Measurements from ENCODE around the gene UNCX. TPM values are rescaled to one million over a fixed set of nuclear protein-coding genes. Genes with fewer than 3 reads are reported as not detected.
"Not testable (repeated sequence)": the region's sequence is repeated elsewhere in the genome, so short reads cannot be mapped to it uniquely, and the experiment has no call there.

The UNCX gene
- total RNA-seq, result not detected

GRCh38 chr7:1232623-1233332 is at the start of gene UNCX:
UNCX (plus strand) TSS chr7:1232872; CDS start chr7:1233018, 146 bp downstream.
- ChIA-PET CTCF (no interaction called here), POLR2A (no interaction called here)
- Mint-ChIP-seq H3K27ac (no peak within 1 kb of the TSS), H3K4me1 (ENCODE audit: low read depth) (peaks cover 13% of the 10 kb centered on the region), H3K27me3 (ENCODE audit: low read depth) (peaks cover 55% of the 10 kb centered on the region), H3K9me3 (ENCODE audit: insufficient read depth) (no peaks in the 10 kb centered on the region), H3K36me3 (ENCODE audit: low read depth) (peaks cover 11% of the 10 kb centered on the region), H3K4me3 (peak within 1 kb of the TSS; percentile 19)
- no peak for ATAC-seq
- no peak for DNase-seq

GRCh38 chr7:1187127-1187526 is 45.5 kb upstream of the UNCX start:
- Mint-ChIP-seq H3K36me3 (ENCODE audit: low read depth) (peaks cover 7% of the 10 kb centered on the region), H3K27me3 (ENCODE audit: low read depth) (peaks cover 13% of the 10 kb centered on the region), H3K4me3 (no peak overlapping the region), H3K9me3 (ENCODE audit: insufficient read depth) (peaks cover 3% of the 10 kb centered on the region), H3K4me1 (ENCODE audit: low read depth) (peaks cover 21% of the 10 kb centered on the region), H3K27ac (no peak overlapping the region)
- DNase-seq, result no peak
- ChIA-PET POLR2A (no interaction called here), CTCF (interaction anchor here (1.5 to 2.6 kb wide), 2 partner anchors 11 to 121 kb away, joined by 4 to 20 read pairs; no protein-coding TSS in a partner anchor)
- no peak for ATAC-seq

DNA sequence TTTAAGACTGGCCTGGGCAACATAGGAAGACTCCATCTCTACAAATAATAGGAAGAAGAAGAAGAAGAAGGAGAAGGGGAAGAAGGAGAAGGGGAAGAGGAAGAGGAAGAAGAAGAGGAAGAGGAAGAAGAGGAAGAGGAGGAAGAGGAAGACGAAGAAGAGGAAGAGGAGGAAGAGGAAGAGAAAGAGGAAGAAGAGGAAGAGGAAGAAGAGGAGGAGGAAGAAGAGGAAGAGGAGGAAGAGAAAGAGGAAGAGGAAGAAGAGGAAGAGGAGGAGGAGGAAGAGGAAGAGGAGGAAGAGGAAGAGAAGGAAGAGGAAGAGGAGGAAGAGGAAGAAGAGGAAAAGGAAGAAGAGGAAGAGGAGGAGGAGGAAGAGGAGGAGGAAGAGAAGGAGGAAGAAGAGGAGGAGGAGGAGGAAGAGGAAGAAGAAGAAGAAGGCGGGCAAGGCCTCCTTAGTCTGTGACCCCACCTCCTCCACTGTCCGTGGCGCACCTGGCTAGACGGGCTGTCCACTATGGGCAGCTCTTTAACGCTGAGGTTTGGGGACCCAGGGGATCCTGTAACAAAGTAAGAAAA is 43.9 kb upstream of the UNCX start:
- Mint-ChIP-seq H3K4me1 (ENCODE audit: low read depth) (peaks cover 32% of the 10 kb centered on the region), H3K27ac (peak overlapping the region; percentile 45), H3K9me3 (ENCODE audit: insufficient read depth) (peaks cover 3% of the 10 kb centered on the region), H3K36me3 (ENCODE audit: low read depth) (peaks cover 10% of the 10 kb centered on the region), H3K27me3 (ENCODE audit: low read depth) (peaks cover 13% of the 10 kb centered on the region), H3K4me3 (no peak overlapping the region)
- ChIA-PET POLR2A (no interaction called here), CTCF (interaction anchor here (0.7 to 2.8 kb wide), 3 partner anchors 12 to 244 kb away, joined by 3 to 16 read pairs (median 3); no protein-coding TSS in a partner anchor)
- ATAC-seq (no peak), DNase-seq (no peak)

DNA sequence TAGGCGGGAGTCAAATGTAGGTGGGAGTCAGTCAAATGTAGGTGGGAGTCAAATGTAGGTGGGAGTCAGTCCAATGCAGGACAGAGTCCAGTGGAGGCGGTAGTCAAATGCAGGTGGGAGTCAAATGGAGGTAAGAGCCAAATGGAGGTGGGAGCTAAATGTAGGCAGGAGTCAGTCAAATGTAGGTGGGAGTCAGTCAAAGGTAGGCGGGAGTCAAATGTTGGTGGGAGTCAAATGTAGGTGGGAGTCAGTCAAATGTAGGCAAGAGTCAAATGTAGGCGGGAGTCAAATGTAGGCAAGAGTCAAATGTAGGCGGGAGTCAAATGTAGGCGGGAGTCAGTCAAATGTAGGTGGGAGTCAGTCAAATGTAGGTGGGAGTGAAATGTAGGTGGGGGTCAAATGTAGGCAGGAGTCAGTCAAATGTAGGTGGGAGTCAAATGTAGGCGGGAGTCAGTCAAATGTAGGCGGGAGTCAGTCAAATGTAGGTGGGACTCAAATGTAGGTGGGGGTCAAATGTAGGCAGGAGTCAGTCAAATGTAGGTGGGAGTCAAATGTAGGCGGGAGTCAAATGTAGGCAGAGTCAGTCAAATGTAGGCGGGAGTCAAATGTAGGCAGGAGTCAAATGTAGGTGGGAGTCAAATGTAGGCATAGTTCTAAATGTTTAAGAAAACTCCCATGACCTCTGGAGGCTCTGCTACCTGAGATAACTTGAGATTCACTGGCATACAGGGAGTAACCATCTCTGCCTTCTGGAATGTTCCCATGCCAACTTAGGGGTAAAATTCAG is 42.5 kb upstream of the UNCX start:
- peaks cover 14% of the 10 kb centered on the region for H3K27me3 Mint-ChIP-seq (ENCODE audit: low read depth)
- ATAC-seq, result no peak
- no peak for DNase-seq
- H3K27ac Mint-ChIP-seq, result peak overlapping the region; percentile 44
- no peak overlapping the region for H3K4me3 Mint-ChIP-seq
- H3K4me1 Mint-ChIP-seq (ENCODE audit: low read depth), result peaks cover 36% of the 10 kb centered on the region
- CTCF ChIA-PET, result interaction anchor here (2.8 to 4.8 kb wide), 2 partner anchors 13 to 14 kb away, joined by 16 to 68 read pairs; no protein-coding TSS in a partner anchor
- peaks cover 10% of the 10 kb centered on the region for H3K36me3 Mint-ChIP-seq (ENCODE audit: low read depth)
- peaks cover 3% of the 10 kb centered on the region for H3K9me3 Mint-ChIP-seq (ENCODE audit: insufficient read depth)
- POLR2A ChIA-PET, result no interaction called here

DNA sequence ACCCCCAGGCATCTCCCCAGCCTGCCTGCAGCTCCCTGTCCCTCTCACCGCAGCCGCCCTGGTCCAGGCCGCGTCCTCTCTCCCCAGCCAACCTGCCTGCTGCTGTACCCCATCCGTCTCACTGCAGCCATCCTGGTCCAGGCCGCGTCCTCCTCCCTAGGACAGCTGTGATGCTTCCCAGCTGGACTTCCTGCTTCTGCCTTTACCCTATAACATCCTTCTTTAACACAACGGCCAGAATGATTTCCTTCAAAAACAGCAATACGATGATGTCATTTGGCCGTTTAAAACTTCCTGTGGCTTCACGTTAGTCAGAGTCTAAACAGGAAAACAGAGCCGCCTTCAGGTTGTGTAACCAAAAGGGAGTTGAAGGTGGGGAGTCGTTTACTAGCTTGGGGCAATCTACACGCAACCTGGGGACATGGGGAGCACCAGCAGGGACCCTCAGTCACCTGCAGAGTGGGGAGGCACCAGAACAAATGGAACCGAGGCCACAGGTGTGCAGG is 40.4 kb upstream of the UNCX start:
- CTCF ChIA-PET, result interaction anchor here (0.9 to 4.8 kb wide), 15 partner anchors 8 to 282 kb away, joined by 3 to 68 read pairs (median 5); partner anchors contain the start of gene ZFAND2A
- peak; percentile 81 for ATAC-seq
- H3K4me1 Mint-ChIP-seq (ENCODE audit: low read depth), result peaks cover 36% of the 10 kb centered on the region
- H3K27me3 Mint-ChIP-seq (ENCODE audit: low read depth), result peaks cover 15% of the 10 kb centered on the region
- H3K4me3 Mint-ChIP-seq, result peak overlapping the region; percentile 74
- peak overlapping the region; percentile 92 for H3K27ac Mint-ChIP-seq
- peaks cover 3% of the 10 kb centered on the region for H3K9me3 Mint-ChIP-seq (ENCODE audit: insufficient read depth)
- POLR2A ChIA-PET, result interaction anchor here (1.2 to 1.5 kb wide), 2 partner anchors 54 to 217 kb away, joined by 3 read pairs; partner anchors contain the start of gene COX19
- H3K36me3 Mint-ChIP-seq (ENCODE audit: low read depth), result peaks cover 10% of the 10 kb centered on the region
- peak; percentile 68 for DNase-seq

DNA sequence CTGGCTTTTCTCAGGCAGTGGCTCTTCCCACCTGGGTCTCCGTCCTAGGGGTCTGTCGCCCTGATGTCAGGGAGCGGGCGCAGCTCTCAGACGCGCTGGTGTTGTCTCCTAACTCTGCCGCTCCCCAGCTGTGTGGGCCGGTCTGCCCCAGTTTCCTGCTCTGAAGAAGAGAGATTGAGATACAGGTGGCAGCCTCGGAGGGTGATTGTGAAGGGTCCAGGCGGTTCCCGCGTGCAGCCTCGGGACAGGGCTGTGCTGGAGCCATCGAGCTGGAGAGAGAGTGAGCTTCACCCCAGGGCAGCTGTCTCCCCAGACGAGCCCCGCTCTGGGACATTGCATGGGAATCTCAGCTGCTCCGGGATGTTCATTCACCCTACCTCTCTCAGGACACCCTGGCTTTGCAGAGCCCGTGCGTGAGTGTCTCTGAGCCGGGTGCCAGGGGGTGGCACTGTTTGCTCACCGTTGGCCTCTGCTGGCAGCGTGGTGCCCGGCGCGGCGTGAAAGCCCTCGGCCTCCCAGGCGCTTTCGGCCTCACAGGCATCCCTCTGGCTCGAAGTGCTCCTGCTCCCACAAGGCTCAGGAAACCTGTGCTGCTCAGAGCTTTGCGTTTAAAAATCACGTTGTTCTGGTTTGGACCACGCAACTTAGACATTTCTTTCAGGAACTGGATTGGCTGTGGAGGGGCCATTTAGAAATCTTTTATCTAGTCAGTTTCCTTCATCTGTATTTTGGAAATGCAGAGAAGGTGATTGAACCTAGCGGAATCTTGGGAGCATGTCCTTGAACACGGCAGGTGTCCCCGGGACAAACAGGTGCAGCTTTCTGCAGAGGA is 38.9 kb upstream of the UNCX start:
- Mint-ChIP-seq H3K27ac (no peak overlapping the region), H3K36me3 (ENCODE audit: low read depth) (peaks cover 10% of the 10 kb centered on the region), H3K9me3 (ENCODE audit: insufficient read depth) (peaks cover 3% of the 10 kb centered on the region), H3K4me1 (ENCODE audit: low read depth) (peaks cover 36% of the 10 kb centered on the region), H3K4me3 (no peak overlapping the region), H3K27me3 (ENCODE audit: low read depth) (peaks cover 9% of the 10 kb centered on the region)
- ChIA-PET CTCF (interaction anchor here (0.9 to 4.8 kb wide), 15 partner anchors 10 to 280 kb away, joined by 3 to 68 read pairs (median 5); no protein-coding TSS in a partner anchor), POLR2A (interaction anchor here (1.0 kb wide), 1 partner anchor 34 kb away, joined by 4 read pairs; the partner anchor contains the start of gene ZFAND2A)
- DNase-seq (peak; percentile 59), ATAC-seq (peak; percentile 77)

GRCh38 chr7:1196441-1196840 is 36.2 kb upstream of the UNCX start:
- ATAC-seq; H3K4me3 Mint-ChIP-seq; H3K9me3 Mint-ChIP-seq (ENCODE audit: insufficient read depth); CTCF ChIA-PET; H3K27me3 Mint-ChIP-seq (ENCODE audit: low read depth); DNase-seq; H3K36me3 Mint-ChIP-seq (ENCODE audit: low read depth); POLR2A ChIA-PET; H3K27ac Mint-ChIP-seq: not testable (repeated sequence)
- peaks cover 24% of the 10 kb centered on the region for H3K4me1 Mint-ChIP-seq (ENCODE audit: low read depth)

DNA sequence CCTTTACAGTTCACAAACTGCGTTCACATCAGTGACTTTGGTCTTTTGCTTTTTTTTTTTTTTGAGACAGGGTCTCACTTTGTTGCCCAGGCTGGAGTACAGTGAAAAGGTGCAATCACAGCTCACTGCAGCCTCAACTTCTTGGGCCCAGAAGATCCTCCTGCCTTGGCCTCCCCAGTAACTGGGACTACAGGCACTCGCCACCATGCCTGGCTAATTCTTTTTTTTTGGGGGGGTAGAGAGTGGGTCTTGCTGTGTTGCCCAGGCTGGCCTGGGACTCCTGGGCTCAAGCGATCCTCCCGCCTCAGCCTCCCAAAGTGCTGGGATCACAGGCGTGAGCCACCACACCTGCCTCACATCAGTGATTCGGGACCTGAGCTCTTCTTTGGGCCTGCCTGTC is 35.7 kb upstream of the UNCX start:
- no peak for DNase-seq
- ATAC-seq, result no peak
- Mint-ChIP-seq H3K9me3 (ENCODE audit: insufficient read depth) (no peaks in the 10 kb centered on the region), H3K4me3 (no peak overlapping the region), H3K36me3 (ENCODE audit: low read depth) (peaks cover 5% of the 10 kb centered on the region), H3K27me3 (ENCODE audit: low read depth) (peaks cover 4% of the 10 kb centered on the region), H3K4me1 (ENCODE audit: low read depth) (peaks cover 19% of the 10 kb centered on the region), H3K27ac (no peak overlapping the region)
- ChIA-PET POLR2A (no interaction called here), CTCF (no interaction called here)

GRCh38 chr7:1197997-1198625 is 34.6 kb upstream of the UNCX start:
- Mint-ChIP-seq H3K36me3 (ENCODE audit: low read depth) (no peaks in the 10 kb centered on the region), H3K27me3 (ENCODE audit: low read depth) (peaks cover 4% of the 10 kb centered on the region), H3K4me3 (no peak overlapping the region), H3K4me1 (ENCODE audit: low read depth) (peaks cover 8% of the 10 kb centered on the region), H3K9me3 (ENCODE audit: insufficient read depth) (no peaks in the 10 kb centered on the region), H3K27ac (no peak overlapping the region)
- no peak for ATAC-seq
- CTCF ChIA-PET, result no interaction called here
- POLR2A ChIA-PET, result no interaction called here
- DNase-seq, result no peak

DNA sequence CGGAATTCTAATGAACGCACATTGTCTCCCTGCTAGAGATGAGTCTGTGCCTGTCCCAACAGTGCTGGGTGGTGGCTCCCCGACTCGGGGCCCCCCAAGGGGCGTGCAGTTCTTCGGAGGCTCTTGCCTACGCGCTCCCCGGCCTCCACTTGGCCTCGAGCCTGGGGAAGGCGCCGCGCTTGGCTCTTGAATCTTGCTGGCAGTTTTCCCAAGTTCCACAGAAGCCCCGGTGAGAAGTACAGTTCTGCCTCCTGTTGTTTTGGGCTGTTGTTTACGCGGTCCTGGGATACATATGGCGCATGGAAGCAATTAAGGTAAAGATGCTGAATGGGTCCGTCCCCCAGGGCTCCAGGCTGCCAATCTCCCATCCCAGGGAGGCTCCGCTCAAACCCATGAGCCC is 32.6 kb upstream of the UNCX start:
- Mint-ChIP-seq H3K27me3 (ENCODE audit: low read depth) (peaks cover 4% of the 10 kb centered on the region), H3K9me3 (ENCODE audit: insufficient read depth) (no peaks in the 10 kb centered on the region), H3K4me1 (ENCODE audit: low read depth) (no peaks in the 10 kb centered on the region), H3K36me3 (ENCODE audit: low read depth) (no peaks in the 10 kb centered on the region), H3K27ac (no peak overlapping the region), H3K4me3 (no peak overlapping the region)
- DNase-seq (no peak), ATAC-seq (no peak)
- ChIA-PET CTCF (no interaction called here), POLR2A (no interaction called here)

GRCh38 chr7:1201916-1202315 is 30.8 kb upstream of the UNCX start:
- no peaks in the 10 kb centered on the region for H3K36me3 Mint-ChIP-seq (ENCODE audit: low read depth)
- no peaks in the 10 kb centered on the region for H3K4me1 Mint-ChIP-seq (ENCODE audit: low read depth)
- no peak overlapping the region for H3K4me3 Mint-ChIP-seq
- no peaks in the 10 kb centered on the region for H3K9me3 Mint-ChIP-seq (ENCODE audit: insufficient read depth)
- no peak for DNase-seq
- H3K27ac Mint-ChIP-seq, result no peak overlapping the region
- ATAC-seq, result no peak
- peaks cover 4% of the 10 kb centered on the region for H3K27me3 Mint-ChIP-seq (ENCODE audit: low read depth)
- ChIA-PET POLR2A (no interaction called here), CTCF (no interaction called here)

Measured in activated CD8-positive, alpha-beta T cell treated with anti-CD3 and anti-CD28 coated beads, Interleukin-2, amount 10 ng/mL, durations not matched to agents 7 days and 5 days (primary cell).